HG03469 (cell line): ENCODE measurements around the gene MTPN.

Experiments used
- ATAC-seq: cut with Tn5 transposase; IDR thresholded peaks from one replicate; pipeline ENCODE4 v1.9.1; 2021; ENCODE audit warnings: mild to moderate bottlenecking, moderate library complexity, moderate number of reproducible peaks; ENCODE audit not compliant: unreplicated experiment

MTPN gene

GRCh38 chr7:135959646-135960363 lies 17.4 kb downstream of the MTPN start:
- no peak for ATAC-seq

GRCh38 chr7:135958173-135958572 lies 19.0 kb downstream of the MTPN start:
- ATAC-seq, result no peak

GRCh38 chr7:135957627-135958026 lies 19.5 kb downstream of the MTPN start:
- no peak for ATAC-seq

GRCh38 chr7:135956393-135956792 lies 20.8 kb downstream of the MTPN start:
- no peak for ATAC-seq

- no peak for ATAC-seq
Measured at GRCh38 chr7:135950972-135951371, 26.2 kb downstream of the MTPN start.

- no peak for ATAC-seq
Measured at GRCh38 chr7:135950429-135950828, 26.7 kb downstream of the MTPN start.

GRCh38 chr7:135946289-135947055 lies 30.7 kb downstream of the MTPN start:
- no peak for ATAC-seq

GRCh38 chr7:135944753-135945152 lies 32.4 kb downstream of the MTPN start:
- no peak for ATAC-seq

- no peak for ATAC-seq
Measured at GRCh38 chr7:135943134-135943879, 33.9 kb downstream of the MTPN start.

GRCh38 chr7:135942614-135943013 lies 34.5 kb downstream of the MTPN start:
- peak; percentile 87 for ATAC-seq

GRCh38 chr7:135940077-135941075 lies 36.8 kb downstream of the MTPN start:
- no peak for ATAC-seq

GRCh38 chr7:135939261-135939812 lies 37.8 kb downstream of the MTPN start:
- no peak for ATAC-seq

- no peak for ATAC-seq
Measured at GRCh38 chr7:135938563-135938962, 38.6 kb downstream of the MTPN start.

- ATAC-seq, result no peak
Measured at GRCh38 chr7:135938086-135938485, 39.1 kb downstream of the MTPN start.

GRCh38 chr7:135936497-135937217 lies 40.5 kb downstream of the MTPN start:
- ATAC-seq, result no peak

- no peak for ATAC-seq
Measured at GRCh38 chr7:135934651-135935050, 42.5 kb downstream of the MTPN start.

GRCh38 chr7:135933509-135934188 lies 43.5 kb downstream of the MTPN start:
- no peak for ATAC-seq

- no peak for ATAC-seq
Measured at GRCh38 chr7:135932131-135932530, 45.0 kb downstream of the MTPN start.
